Right atrium auricular region (tissue), 2 donors: ENCODE measurements around the gene CYP24A1. TPM values are rescaled to one million over a fixed set of nuclear protein-coding genes. Genes with fewer than 3 reads are reported as not detected.

Source experiments
- DNase-seq: peaks from one replicate; pipeline ENCODE4 v3.0.0-alpha.2; 2019; ENCODE audit warnings: low spot score
- H3K27ac ChIP-seq, 2 donors: fragments of 200-600 bp; sonication (generic); 1 replicate in 1 of 2; 2 replicates in 1 of 2; pipeline ENCODE4 v1.5.1; 2016 to 2019
- H3K27me3 ChIP-seq, 2 donors: fragments of 200-600 bp; sonication (generic); one replicate each; pipeline versions ENCODE4 v1.5.1 to v1.6.0; 2017 to 2019
- H3K36me3 ChIP-seq: fragments of 200-600 bp; sonication (generic); one replicate; pipeline ENCODE4 v1.5.1; 2016
- H3K4me1 ChIP-seq, 2 donors: fragments of 200-600 bp; sonication (generic); one replicate each; pipeline versions ENCODE4 v1.5.1 to v1.6.0; 2017 to 2019
- H3K4me3 ChIP-seq, 2 donors: fragments of 200-600 bp; sonication (generic); 1 replicate in 1 of 2; 2 replicates in 1 of 2; pipeline ENCODE4 v1.5.1; 2017 to 2019; ENCODE audit warnings: mild to moderate bottlenecking in 1 of 2, moderate library complexity in 1 of 2
- H3K9me3 ChIP-seq, 2 donors: fragments of 200-600 bp; sonication (generic); one replicate each; pipeline ENCODE4 v1.5.1; 2019
- CTCF ChIP-seq, 2 donors: fragments of 200-600 bp; sonication (generic); IDR thresholded peaks; one replicate each; pipeline ENCODE4 v1.5.1; 2019; ENCODE audit warnings: antibody characterized with exemption in 2 of 2
- total RNA-seq, 2 donors: library from RNA; depleted of rRNA; stranded (reverse); fragments of >200 nt; gene quantifications; one replicate each; pipeline ENCODE4 v1.1.0, GENCODE V29; 2016

The CYP24A1 gene
- total RNA-seq, 2 donors from 2014 or later = 0.24 TPM; not detected in 1

DNA sequence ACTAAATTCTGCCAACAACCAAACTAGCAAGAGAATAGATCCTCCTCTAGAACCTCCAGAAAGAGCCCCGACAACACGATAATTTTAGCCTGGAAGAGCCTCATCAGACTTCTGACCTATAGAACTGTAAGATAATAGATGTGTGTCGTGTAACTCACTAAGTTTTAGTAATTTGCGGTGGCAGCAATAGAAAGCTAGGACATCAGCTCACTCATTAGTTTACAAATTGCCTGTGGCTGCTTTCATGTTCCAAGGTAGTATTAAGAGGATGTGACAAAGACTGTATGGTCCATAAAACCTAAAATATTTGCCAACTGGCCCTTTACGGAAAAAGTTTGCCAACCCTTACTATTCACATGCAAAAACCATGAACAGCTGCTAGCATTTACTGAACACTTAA lies 17.3 kb downstream of the CYP24A1 start:
- Histone ChIP-seq H3K27me3 (no peaks in the 10 kb centered on the region), H3K4me1 (no peaks in the 10 kb centered on the region), H3K9me3 (no peaks in the 10 kb centered on the region), H3K4me3 (no peak overlapping the region), H3K36me3 (no peaks in the 10 kb centered on the region), H3K27ac (no peak overlapping the region)
- TF ChIP-seq CTCF (IDR thresholded peaks at IDR 0.05) = no peak
- DNase-seq = no peak

DNA sequence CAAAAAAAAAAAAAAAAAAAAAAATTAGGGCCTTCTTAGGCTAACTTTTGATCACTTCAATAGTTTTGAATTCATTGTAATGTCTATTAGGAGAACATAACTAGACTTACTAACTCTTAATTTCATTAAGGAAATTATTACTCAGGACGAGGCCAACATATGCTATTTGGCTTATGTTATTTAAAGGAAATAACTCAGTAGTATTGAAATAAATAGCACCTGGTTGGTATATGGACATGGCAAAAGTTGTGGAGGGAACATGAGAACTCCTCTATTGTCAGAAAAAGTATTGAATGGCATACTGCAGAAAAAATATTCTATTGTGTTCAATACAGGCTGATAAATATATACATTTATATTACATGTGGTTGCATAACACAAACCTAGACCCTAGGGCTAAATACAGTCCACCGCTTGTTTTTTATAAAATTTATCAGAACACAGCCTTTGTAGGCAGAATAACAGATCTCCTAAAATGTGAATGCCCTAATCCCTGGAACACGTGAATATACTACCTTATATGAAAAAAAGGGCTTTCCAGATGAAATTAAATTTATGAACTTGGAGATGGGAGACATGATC lies 18.0 kb downstream of the CYP24A1 start:
- H3K27me3 ChIP-seq = no peaks in the 10 kb centered on the region

DNA sequence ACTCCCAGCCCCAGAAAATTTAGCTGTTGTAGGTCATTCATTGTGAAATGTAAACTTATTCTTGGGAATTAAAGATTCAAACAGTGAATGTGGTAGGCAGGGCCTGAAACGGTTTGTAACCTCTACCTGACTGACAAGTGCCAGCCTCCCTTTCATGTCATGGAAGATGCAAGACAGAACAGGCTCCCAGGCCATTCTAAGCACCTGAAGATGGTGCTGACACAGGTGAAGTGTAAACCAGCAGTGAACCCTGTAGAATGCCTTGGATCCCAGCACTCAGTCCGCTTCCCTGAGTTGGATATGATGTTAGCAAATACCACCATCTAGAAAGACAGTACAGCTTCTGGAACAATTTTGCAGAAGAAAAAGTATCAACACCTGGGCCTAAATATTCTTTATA lies 19.3 kb downstream of the CYP24A1 start:
- H3K9me3 ChIP-seq = no peaks in the 10 kb centered on the region
- no peak for TF ChIP-seq CTCF (IDR thresholded peaks at IDR 0.05)
- H3K4me3 ChIP-seq = no peak overlapping the region
- H3K4me1 ChIP-seq = no peaks in the 10 kb centered on the region
- no peaks in the 10 kb centered on the region for H3K27me3 ChIP-seq
- no peaks in the 10 kb centered on the region for H3K36me3 ChIP-seq
- DNase-seq = no peak
- H3K27ac ChIP-seq = no peak overlapping the region

More for the DNA sequence above, 18.0 kb downstream of the CYP24A1 start:
- DNase-seq = no peak
- Histone ChIP-seq H3K4me1 (no peaks in the 10 kb centered on the region), H3K4me3 (no peak overlapping the region), H3K27ac (no peak overlapping the region), H3K9me3 (no peaks in the 10 kb centered on the region), H3K36me3 (no peaks in the 10 kb centered on the region)
- TF ChIP-seq CTCF (IDR thresholded peaks at IDR 0.05) = no peak

DNA sequence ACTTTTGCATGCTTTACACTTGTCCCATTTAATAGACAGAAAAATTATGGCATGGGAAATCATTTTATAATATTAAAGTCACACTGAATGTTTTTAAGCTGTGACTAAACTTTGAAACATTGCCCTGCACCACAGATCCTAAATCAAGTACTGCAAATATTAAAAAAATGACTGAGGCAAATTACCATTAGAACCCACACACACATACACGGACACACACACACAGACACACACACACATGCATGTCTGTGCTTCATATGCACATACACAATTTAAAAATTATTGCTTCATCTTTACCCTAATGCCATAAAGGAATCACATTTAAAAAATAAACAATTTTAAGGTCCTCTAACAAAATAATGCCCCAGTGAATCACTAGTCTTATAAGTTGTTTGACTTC lies 19.9 kb downstream of the CYP24A1 start:
- TF ChIP-seq CTCF (IDR thresholded peaks at IDR 0.05) = no peak
- H3K4me3 ChIP-seq = no peak overlapping the region
- H3K27me3 ChIP-seq = no peaks in the 10 kb centered on the region
- DNase-seq = no peak
- no peaks in the 10 kb centered on the region for H3K36me3 ChIP-seq
- no peak overlapping the region for H3K27ac ChIP-seq
- no peaks in the 10 kb centered on the region for H3K9me3 ChIP-seq
- no peaks in the 10 kb centered on the region for H3K4me1 ChIP-seq

GRCh38 chr20:54153041-54153327 lies 20.8 kb downstream of the CYP24A1 start:
- no peak overlapping the region for H3K4me3 ChIP-seq
- no peak overlapping the region for H3K27ac ChIP-seq
- H3K4me1 ChIP-seq = no peaks in the 10 kb centered on the region
- DNase-seq = no peak
- no peaks in the 10 kb centered on the region for H3K27me3 ChIP-seq
- H3K9me3 ChIP-seq = no peaks in the 10 kb centered on the region
- H3K36me3 ChIP-seq = no peaks in the 10 kb centered on the region
- no peak for TF ChIP-seq CTCF (IDR thresholded peaks at IDR 0.05)
